ENCODE results near the gene NHS.
"Not testable (repeated sequence)": the region's sequence is repeated elsewhere in the genome, so short reads cannot be mapped to it uniquely, and the experiment has no call there.

Gene NHS

DNA sequence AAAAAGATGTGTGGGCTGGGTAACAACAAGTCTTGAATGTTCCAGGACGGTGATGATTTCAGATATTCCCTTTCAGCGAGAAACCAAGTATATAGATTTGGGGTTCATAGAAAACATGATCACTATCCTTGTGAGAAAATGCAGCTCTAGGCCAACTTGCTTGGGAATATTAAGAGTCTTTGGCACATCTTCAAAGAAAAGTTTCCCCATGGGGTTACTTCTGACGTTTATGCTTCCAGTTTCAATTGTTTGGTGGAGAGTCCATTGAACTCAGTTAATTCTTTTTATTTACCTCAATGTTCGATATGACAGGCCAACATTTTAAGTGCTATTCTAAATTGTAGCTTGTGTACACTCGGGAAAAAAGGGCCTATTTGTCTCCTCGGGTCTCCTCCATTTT lies 126.7 kb downstream of the NHS start:
- DNase-seq = no peak

DNA sequence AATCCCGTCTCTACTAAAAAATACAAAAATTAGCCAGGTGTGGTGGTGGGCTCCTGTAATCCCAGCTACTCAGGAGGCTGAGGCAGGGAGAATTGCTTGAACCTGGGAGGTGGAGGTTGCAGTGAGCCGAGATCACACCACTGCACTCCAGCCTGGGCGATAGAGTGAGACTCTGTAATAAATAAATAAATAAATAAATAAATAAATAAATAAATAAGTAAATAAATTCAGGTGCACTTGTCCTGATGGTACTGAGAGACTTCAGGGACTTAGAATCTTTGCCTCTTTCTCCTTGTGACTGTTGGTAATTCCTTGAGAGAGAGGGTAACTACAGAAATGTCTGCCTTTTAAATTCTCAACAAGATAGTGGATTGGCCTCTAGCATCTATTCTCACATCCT lies 131.4 kb downstream of the NHS start:
- not testable (repeated sequence) for DNase-seq

DNA sequence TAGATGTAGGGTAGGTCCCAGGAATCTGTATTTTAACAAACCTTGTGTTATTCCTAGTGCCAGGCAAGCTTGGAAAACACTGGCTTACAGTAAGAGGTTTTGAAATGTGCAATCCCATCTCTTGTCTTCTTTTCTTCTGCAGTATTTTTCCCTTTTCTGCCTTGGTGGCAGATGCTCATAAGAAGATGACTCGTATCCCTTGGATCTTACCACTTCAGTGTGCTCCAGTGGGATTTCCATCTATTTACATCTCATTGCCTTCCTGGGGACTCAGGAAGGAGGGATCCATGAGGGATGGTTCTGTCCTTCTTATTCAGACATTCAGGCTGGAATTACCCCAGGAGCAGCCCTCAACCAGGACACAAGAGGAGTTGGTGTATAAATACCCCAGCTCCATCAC lies 136.6 kb downstream of the NHS start:
- DNase-seq = no peak

DNA sequence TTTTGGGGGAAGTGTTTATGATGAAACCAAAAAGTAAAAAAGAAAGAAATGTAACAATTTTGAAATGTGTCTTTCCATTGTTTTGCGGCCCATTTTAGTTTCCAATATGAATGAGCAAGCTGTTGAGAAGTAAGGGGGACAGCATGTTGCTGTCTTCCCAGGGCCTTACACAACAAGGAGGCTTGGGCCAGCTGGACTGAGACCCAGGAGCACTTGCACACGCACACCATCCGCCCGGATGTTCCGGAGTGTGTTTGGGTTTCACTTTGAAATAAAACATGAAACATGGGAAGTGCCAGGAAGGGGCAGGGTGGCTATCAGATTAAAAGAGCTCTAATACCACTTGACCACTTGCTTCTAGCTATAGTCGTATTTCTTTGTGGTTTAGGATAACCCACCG lies 144.4 kb downstream of the NHS start:
- DNase-seq = no peak

DNA sequence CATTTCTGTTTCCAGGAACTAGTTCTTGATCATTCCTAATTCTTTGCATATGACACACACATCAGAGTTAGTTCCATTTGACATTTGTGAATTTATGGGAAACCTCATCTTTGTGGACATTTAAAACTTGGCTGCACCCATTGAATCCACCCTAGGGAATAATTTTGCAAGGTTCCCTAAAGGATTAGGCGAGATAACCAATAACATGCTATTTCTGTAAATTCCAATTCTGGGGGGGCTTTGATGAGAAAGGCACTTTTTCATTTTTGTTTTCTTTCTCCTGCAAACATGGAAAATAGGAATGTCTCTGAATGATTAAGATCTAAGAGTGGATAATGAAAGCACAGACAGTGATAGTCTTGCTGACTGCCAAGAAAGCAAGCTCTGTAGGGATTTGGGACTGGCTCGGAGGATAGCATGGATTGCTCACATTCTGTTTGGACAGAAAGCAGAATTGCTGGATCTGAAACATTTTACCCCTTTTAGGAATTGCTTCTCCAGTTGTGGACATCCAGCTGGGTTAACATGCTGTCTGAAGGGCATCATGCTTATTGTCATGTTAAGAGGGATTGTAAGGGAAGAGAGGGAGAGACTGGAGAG lies 145.1 kb downstream of the NHS start:
- no peak for DNase-seq

DNA sequence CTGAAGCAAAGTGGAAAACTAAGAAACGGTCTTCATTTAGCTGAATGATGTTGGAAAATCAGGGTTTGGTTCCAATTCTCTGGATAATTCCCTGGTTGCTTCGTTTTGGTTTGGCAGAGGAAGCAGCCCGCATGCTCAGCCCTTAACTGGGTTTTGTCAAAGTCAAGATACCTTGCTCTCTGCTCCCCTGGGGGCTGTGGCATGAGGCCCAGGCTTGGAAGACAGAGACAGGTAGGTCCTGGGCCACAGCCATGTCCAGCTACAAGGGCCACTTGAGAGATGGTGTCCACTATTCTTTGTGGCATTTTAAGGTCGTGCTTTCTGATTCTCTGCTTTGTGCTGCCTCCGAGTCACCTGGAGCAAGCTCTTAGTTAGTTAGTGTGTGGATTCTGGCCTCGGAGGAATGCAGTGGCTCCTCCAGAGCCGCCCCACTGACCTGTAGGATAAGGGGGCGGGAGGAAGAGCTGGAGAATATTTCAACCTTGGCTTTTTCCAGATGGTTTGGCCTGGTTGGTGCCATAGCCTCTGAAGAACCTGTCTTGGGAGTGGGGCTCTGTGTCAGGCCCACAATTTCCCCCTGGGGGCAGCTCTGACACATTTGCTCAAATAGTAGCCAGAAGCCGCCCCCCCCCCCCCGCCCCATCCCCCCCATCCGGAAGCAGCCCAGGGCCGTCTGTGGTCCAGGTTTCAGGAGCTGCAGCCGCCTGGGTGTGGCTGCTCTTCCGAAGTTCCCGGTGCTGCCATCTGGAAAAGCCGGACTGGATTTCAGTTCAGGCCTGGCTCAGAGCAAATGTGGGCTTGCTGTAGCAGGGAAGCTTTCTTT lies 147.1 kb downstream of the NHS start:
- no peak for DNase-seq

DNA sequence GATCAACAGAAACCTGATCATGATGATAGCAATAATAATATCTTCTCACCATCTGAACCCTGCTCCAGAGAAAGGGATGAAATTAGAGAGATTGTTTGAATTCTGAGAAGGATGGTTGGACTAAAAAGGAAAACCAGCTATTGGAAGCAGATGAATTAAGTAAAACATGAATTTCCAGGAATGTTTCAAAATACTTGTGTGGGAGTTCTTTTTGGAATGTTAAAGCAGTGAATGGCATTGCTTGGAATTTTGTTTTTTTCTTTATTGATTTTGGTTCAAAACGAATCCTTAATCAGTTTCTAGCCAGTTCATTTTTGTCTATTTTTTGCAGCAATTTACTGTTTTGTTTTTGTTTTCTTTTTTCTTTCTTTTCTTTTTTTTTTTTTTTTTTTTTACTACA lies 150.3 kb downstream of the NHS start:
- no peak for DNase-seq

DNA sequence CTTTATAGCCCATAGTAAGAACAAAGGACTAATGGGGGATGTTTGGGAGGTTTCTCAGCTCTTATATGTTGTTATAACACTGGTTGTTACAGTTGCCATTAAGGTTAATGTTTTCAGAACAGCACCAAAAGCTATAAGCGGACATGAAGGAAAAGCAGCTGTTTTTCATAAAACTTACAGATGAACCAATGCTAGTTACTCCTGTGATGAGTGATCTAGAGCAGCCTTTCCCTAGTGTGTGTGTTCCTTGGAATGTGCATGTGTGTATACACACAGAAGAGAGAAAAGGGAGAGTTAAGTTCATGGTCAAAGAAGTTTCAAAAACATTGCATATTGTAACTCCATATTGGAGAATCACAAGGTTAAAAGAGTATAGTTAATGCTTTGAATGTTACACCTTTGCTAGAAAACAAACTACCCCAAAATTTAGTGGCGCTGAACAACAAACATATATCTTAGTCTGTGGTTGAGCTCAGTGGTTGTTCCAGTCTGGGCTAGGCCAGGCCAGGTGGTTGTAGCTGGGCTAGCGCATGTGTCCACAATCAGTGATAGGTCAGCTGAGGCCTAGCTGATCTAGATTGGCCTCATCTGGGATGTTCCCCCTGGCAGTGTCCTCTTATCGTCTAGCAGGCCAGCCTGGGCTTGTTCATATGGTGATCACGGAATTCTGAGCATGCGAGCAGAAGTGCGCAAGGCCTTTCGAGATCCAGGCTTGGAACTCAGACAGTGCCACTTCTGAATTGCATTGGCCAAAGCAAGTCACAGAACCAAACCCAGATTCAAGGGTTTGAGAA lies 151.0 kb downstream of the NHS start:
- DNase-seq = no peak

DNA sequence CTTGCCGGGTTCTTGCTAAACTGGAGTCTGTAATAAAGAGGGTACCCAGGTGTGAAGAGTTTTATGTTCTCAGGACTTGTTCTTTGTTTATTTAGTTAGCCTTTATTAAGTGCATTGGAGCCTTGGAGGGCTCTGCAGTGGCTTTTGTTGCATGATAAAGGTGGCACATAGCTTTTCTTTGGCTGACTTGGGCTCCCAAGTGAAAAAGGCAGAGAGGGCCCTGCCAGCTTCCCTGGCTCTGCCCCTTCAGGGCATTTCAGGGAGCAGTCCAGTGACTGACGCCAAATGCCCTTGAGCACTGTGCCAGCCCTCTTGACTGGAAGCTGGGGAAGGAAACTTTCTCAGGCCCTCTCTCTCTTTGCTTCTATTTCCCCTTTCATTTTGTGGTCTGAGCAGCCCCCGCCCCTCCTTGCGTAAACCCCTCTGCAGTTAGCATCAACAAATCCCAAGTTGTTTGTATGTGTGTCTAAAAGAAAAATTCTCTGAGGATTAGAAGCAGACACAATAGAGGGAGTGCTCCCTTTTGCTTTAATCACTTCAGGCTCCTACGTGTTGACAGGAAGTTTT lies 152.2 kb downstream of the NHS start:
- DNase-seq = no peak

DNA sequence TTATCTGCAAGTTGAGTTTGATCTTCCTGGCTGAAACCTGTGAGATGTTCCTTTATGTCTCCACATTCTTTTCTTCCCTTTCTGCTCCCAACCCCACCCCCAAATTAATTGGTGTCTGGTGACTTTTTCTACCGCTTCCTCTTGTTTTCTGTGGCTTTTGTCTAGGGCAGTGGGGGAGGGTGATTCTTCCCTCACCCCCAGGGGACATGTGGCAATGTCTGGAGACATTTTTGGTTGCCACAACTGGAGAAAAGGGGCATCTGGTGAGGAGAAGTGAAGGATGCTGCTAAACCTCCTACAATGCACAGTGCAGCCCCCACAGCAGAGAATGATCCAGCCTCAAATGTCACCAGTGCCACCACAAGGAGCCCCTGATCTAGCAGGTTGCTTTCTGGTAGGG lies 152.9 kb downstream of the NHS start:
- no peak for DNase-seq

DNA sequence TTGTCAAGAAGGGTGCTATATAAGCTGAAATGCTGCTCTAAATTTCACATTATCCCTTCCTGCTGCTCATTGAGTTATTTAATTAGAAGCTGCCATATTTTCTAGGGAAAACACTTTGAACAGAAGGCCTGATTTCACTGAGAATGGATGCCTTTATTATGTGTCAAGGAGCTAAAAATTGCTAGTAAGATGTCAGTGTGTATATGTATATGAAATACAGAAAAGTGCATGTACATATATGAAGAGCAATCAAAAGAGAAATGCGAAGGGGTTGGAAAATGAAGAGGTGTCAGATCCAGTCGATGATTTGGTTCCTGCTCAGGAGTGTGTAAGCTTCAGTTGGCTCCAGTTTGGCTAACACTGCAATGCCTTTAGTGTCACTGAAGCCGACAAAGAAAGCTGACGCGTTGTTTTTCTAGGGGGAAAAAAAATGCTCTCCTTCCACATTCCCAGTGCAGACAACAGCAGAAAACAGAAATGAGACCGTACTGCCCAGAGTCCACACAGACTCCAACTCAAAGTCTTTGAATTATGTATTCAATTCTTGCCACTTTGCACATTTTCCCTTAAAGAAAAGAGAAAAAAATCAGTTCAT lies 154.2 kb downstream of the NHS start:
- no peak for DNase-seq

DNA sequence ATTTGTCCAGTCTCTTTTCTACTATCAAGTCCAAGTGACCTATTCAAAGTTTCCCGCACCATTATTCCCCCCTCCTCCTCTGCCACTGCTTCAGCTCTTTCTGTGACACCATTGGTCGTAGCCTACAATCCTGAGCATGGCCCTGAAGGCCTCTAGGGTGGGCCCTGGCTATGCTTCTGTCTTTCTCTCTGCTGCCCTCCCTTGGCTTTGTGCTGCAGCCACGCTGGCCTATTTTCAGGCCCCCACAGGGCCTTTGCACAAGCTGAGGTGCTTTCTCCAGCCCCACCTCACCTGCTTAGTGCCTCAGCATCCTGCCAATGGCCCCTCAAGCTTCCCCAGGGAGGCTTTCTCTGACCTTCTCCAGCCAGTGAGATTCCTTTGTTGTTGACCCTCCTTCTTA lies 156.5 kb downstream of the NHS start:
- no peak for DNase-seq

DNA sequence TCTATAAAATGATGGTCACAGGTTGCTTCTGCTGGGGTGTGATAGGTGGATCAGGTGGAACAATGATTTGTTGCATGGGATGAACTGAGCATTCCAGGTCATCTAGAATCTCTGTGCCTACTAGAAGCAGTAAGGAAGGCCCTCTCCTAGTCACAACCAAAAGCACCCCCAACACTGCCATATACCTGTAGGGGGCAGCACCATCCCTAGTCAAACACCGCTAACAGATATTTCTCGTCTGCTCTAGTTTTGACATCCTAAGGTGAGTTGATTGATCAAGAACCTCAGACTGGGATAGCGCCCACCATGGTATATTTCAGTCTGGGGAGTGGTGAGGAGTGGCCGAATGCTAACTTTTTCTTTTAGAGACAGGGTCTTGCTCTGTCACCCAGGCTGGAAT lies 160.2 kb downstream of the NHS start:
- DNase-seq = peak; percentile 63

DNA sequence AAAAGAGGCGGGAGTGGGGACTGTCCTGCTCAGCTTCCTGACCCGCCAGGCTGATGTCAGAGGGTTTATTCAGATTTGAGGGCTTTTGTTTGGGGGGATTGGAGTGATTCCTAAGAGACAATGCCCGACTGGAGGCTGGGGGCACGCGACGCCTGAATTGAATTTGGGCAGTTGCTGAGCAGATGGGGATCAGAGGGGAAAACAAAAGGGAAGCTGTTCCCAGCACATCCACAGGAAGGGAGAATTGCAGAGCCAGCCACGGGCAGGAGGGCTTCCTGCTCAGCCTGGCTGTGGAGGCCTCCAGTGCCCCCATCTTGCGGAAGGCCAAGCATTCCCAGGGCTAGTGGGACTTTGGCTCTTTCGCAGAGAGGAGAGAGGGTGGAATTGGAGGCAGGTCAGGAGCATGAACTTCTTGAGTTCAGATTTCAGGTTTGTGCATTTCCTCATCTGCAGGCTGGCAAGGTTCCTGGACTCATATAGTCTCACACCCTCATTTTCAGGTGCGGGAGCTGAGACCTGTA lies 162.8 kb downstream of the NHS start:
- DNase-seq = no peak

DNA sequence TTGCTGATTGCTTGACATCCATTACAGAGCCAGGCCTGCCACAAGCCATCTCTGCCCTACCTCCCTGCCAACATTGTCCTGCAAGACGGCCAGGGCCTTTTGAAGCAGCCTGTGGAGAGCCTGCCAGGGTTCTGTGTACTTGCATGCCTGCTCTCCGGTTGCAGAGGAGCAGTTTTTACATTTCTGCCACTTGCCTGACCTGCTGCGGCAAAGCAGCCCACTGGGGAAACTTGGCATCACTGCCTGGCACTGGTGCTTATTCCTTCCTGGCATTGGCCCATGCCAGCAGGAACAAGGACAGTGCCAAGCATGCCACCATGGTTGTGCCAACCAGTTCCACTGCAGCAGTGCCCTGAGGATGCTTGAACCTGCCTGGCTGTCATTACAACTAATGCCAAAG lies 167.1 kb downstream of the NHS start:
- DNase-seq = no peak

DNA sequence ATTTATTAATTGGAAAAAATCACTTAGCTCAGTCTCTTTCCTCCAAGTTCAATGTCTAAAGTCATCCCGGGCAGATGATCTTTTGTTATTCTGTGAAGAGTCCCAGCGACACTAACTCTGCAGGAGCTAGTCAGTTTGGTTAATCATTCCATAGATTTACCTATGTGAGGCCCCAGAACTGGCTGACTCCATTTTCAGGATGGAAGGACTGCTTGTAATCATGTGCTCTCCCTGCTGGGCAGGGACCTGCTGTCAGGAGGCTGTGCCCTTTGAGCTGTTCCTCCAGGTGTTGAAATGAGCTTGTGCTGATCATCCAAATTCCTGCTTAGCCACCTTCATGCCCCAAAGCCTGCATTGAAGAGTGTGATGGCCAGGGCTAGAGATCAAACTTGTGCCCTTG lies 169.8 kb downstream of the NHS start:
- no peak for DNase-seq

DNA sequence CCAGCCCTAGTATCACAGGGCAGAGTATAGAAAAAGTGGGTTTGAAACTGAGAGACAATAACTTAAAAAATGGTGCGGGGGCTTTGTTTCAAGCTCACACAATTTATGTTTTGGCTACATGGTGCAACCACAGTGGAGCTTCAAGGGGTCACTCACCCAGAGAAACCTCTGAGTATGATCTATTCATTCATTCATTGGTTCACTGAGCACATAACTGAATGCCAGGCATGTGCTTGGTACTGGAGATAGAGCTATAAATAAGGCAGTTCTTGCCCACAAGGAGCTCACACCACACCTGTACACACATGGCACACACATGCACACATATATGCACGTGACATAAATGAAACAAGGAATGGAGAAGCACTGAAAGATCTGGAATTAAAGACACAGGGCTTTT lies 171.4 kb downstream of the NHS start:
- DNase-seq = no peak

DNA sequence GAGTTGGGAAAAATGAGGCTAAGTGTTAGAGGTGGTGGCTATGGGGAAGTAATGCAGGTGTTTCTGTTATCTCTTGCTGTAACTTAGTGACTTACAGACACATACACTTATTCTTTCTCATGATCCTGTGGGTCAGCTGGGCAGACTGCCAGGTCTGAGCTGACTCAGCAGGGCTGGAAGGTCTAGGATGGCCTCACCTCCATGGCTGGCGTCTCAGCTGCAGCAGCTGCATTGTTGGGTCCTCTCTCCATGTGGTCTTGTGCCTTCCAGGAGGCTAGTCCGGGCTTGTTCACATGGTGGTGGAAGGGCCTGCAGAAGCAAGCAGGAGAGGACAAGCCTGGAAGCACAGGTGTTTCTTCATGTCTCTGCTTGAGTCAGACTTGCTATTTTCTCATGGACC lies 172.7 kb downstream of the NHS start:
- DNase-seq = no peak

DNA sequence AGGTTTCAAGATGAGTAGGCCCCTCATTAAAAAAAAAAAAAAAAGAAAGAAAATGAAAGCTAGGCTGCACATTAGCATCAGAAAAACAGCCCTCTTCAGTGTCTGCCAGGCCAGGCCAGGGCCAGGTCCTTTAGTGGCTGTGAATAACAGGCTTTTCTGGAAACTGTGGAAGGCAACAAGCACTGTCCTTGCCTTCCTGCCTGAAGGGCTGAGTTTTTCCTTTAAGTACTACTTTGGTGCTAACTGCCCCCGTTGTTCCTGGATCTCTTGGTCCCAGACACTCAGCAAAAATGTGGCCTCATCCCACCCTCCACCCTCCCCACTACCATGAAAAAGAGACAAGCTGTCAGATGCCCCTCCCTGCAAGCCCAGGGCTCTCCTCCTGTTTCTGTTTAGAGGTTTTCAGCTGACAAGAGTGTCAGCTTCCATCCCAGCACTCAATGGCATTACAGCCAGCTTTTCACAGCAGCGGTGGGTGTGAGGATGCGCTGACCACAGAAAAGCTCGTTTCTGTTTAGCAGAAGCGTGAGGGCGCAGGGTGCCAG lies 174.2 kb downstream of the NHS start:
- DNase-seq = peak; percentile 12

DNA sequence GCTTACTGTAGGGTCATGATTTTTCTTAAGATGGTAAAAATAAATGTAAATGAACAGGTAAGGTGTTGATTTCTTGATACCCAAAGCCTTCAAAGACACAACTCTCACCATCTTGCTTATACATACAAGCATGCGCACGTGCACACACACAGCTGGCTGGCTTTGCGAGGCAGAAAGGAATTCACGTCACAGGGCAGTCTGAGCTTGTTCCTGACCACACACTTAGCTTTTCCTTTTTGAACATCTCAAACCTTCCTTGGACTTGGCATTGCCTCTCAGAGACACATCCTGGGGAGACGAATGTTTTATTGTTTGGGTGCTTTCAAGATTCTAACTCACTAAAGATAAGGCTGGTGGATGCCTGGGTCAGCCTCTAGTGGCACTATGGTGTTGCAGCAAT lies 175.0 kb downstream of the NHS start:
- DNase-seq = no peak

DNA sequence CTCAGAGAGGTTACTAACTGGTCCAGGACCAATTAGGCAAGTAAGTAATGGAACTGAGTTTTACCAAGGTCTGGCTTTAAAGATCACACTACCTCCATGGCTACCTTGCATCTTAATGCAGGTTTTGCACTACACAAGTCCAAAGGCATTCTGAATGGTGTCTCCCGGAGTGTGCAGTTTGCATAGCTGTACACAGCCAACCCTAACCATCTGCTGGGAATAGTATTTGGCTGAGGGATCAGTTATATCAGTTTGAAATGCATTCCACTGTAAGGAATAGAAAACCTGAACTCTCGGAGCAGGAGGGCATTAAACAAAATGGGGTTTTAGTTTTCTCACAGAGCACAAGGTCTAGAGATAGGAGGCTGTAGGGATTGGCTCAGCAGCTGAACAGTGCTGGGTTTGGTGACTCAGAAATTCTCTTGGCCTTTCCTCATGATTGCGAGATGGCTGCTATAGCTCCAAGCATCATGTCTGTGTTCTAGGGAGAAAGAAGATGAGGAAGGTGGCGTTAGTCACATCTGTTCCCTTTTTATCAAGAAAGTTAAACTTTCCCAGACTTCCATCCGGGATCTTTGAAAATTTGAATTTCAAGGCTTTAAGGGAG lies 177.1 kb downstream of the NHS start:
- no peak for DNase-seq

DNA sequence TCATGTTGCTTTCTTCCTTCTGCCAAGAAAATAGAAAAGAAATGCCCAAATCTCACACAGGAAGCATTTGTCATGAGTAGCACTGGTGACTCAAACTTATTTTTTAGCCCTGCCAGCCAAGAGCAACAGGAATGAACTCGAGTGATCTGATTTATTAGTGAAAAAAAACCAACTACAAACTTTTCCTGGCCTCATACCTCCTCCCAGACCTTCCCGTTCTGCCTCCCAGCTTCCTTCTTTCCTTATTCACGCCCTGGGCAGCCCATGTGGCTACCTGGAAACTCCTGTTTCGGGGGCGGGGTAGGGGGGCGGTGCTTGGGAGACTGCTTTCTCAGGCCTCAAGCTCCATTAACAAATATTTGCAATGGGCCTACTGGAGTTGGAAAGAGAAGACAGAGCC lies 178.5 kb downstream of the NHS start:
- no peak for DNase-seq

All from activated CD4-positive, alpha-beta T cell treated with anti-CD3 and anti-CD28 coated beads for 48 hours (primary cell).